Hindlimb muscle (tissue), 1 donor: ENCODE results near the gene RPL21. TPM values are rescaled to one million over a fixed set of nuclear protein-coding genes. Genes with fewer than 3 reads are reported as not detected.
"Not testable (repeated sequence)": the region's sequence is repeated elsewhere in the genome, so short reads cannot be mapped to it uniquely, and the experiment has no call there.

ENCODE experiments used
- DNase-seq: peaks from one replicate; pipeline ENCODE4 v3.0.0-alpha.2; 2013
- polyA plus RNA-seq: library from polyadenylated mRNA; unstranded; fragments of 120-200 nt; gene quantifications from one replicate; pipeline ENCODE4 v1.2.1, GENCODE V29; 2013; ENCODE audit not compliant: insufficient read length

RPL21 gene
- 945 TPM for polyA plus RNA-seq

DNA sequence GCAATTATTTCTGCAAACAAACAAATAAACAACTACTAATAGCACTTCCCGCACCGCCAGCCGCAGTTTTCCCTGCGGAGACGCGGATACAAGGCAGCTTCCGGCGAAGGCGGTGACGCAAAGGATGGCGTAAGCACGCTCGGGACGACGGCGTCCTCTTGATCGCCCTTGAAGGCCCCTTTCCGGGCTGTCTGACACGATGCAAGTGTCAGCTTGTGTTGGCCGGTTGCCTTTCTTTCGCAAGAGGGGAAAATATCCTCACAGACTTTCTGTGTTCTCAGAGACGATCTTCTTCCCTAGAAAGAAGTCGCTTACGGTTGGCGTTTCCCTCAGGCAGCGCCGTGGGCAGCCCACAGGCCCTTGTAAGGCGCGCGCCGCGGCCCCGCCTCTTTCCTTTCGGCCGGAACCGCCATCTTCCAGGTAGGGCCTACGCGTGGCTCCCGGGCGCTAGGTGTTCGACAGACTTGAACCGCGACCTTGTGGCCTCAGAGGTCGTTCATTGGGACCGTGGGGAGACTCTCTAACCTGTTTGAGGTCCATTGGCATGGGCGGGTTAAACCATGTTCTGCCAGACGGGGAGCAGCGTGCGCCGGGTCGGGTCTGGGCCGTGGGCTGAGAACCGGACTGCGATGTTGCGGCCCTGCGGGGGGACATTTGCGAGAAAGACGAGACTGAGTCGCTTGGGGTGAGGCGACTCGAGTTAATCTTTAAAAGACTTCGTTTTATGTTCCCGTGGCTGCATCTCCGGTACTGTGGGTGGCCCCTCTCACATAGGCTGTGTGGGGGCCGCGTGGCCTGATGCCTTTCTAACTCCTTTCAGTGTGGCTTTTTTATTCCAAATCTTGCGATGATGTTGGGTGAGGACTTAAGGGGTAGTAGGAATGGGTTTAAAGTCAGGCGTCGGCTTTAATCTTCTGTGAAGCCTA, at the start of gene RPL21:
RPL21 (plus strand) TSS at position 393 of the 926 bp plus-strand sequence. CDS start 2,219 bp downstream, outside the sequence.
- peak; percentile 97 for DNase-seq

DNA sequence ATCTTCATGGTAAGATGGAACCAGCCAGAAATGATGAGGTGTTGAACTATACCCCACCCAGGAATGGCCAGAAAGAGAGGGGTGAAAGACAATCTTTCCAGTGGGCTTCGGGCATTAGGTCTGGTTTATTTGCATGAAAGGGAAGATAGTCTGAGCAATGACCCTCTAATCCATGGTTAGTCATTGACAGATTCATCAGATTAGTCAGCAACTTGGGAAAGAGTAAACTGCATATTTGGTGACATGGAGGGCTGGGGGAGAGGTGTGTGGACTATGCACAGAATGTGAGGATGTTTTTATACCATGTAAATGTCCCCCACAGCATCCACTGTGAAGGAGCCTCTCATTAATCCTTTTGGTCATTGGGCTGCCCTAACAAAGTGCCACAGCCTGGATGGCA, 49.7 kb upstream of the RPL21 start:
- DNase-seq = no peak

GRCh38 chr13:27203186-27203585, 48.2 kb upstream of the RPL21 start:
- DNase-seq = no peak

DNA sequence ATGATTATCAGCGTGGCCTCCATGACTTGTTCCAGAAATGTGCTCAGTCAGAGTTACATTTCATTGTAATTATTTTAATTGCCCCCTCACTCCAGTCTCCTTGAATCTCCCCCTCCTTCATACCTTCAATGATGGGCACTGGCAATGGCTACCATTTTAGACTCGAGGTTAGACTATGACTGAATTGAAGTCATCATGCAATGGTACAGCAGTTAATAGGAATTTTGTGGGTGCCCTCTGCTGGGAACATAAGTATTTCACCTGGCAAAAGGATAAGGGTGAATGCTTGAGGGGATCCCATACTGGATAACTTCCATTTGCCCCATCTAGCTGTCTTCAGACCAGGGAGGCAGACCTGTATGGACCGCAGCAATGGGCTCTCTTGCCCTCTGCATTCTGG, 47.5 kb upstream of the RPL21 start:
- no peak for DNase-seq

- no peak for DNase-seq
Observed at GRCh38 chr13:27208514-27208913, 42.8 kb upstream of the RPL21 start.

DNA sequence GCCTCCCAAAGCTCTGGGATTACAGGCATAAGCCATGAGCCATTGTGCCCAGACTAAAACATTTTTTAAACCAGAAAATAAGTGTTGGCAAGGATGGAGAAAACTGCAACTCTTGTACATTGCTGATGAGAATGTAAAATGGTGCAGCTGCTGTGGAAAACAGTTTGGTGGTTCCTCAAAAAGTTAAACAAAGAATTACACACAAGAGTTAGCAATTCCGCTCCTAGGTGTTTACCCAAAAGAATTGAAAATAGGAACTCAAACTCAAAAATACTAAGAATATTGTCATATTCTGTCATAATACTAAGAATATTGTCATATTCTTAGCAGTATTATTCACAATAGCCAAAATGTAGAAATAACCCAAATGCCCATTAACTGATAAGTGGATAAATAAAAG, 40.1 kb upstream of the RPL21 start:
- DNase-seq = no peak

DNA sequence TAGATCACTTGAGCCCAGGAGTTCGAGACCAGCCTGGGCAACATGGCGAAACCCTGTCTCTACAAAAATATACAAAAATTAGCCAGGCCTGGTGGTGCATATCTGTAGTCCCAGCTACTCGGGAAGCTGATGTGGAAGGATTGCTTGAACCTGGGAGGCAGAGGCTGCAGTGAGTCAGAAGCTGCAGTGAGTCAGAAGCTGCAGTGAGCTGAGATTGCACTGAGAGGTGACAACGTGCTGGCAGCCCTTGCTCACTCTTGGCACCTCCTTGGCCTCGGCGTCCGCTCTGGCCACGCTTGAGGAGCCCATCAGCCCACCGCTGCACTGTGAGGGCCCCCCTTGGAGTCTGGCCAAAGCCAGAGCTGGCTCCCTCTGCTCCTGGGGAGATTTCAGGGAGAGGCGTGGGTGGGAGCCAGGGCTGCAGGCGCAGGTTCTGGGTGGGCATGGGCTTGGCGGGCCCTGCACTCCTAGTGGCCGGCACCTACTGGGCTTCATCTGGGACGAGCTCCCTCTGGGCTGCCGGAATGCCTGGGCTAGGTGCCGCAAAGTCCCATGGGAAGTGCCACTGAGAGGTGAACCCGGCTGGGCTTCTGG, 39.5 kb upstream of the RPL21 start:
- DNase-seq = no peak

GRCh38 chr13:27213386-27213785, 38.0 kb upstream of the RPL21 start:
- not testable (repeated sequence) for DNase-seq

DNA sequence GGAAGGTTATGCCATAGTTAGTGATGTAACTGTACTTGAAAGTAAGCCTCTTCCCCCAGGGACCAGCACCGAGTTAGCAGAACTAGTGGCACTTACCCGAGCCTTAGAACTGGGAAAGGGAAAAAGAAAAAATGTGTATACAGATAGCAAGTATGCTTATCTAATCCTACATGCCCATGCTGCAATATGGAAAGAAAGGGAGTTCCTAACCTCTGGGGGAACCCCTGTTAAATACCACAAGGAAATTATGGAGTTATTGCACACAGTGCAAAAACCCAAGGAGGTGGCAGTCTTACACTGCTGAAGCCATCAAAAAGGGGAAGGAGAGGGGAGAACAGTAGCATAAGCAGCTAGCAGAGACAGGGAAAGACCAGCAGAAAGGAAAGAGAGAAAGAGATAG, 33.6 kb upstream of the RPL21 start:
- DNase-seq = not testable (repeated sequence)

DNA sequence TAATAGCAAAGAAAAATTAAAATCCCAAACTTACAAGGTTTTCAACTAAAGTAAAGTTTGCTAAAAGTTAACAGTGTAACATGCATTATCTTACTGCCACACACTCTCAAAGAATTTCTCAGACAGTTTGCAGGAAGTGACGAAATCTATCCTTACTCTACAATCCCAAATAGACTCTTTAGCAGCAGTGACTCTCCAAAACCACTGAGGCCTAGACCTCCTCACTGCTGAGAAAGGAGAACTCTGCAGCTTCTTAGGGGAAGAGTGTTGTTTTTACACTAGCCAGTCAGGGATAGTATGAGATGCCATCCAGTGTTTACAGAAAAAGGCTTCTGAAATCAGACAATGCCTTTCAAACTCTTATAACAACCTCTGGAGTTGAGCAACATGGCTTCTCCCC, 32.5 kb upstream of the RPL21 start:
- DNase-seq = not testable (repeated sequence)

GRCh38 chr13:27219611-27220010, 31.7 kb upstream of the RPL21 start:
- DNase-seq = no peak

- DNase-seq = not testable (repeated sequence)
Observed at GRCh38 chr13:27222100-27222499, 29.3 kb upstream of the RPL21 start.

DNA sequence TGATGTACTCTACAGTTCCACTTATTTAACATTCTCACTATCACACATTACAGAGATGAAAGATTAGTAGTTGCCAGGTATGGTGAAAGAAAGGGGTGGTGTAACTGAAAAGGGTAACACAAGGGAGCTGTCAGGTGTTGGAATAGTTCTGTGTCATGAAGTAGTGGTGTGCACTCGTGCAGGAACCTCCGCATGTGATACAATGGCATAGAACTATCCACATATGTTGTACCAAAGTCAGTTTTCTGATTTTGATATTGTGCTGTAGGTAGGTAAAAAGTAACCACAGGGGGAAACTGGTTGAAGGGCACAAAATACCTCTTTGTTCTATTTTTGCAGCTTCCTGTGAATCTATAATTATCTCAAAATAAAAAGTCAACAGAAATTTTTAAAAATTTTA, 24.4 kb upstream of the RPL21 start:
- DNase-seq = no peak

DNA sequence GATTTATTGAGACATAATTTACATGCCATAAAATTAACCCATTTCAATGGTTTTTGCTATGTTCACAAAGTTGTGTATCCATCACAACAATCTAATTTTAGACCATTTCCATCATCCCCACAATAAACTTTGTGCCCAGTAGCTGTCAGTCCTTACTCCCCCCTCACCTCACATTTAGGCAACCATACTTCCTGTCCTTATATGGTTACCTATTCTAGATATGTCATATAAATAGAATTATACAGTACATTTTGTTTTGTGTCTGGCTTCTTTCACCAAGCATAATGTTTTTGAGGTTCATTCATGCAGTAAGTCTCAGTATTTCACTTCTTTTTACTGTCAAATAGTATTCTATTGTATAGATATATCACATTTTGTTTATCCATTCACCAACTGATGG, 23.2 kb upstream of the RPL21 start:
- no peak for DNase-seq

DNA sequence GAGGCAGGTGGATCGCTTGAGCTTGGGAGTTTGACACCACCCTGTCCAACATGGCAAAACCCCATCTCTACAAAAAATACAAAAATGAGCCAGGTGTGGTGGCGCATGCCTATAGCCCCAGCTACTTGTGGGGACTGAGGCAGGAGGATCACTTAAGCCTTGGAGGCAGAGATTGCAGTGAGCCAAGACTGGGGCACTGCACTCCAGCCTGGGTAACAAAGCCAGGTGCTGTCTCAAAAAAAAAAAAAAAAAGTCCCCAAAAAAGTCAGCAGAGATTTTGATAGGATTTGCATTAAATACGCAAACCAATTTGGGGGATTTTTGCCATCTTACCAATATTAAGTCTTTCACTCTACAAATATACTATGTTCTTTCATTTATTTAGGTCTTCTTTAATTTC, 21.7 kb upstream of the RPL21 start:
- DNase-seq = no peak

GRCh38 chr13:27233964-27234363, 17.4 kb upstream of the RPL21 start:
- no peak for DNase-seq

DNA sequence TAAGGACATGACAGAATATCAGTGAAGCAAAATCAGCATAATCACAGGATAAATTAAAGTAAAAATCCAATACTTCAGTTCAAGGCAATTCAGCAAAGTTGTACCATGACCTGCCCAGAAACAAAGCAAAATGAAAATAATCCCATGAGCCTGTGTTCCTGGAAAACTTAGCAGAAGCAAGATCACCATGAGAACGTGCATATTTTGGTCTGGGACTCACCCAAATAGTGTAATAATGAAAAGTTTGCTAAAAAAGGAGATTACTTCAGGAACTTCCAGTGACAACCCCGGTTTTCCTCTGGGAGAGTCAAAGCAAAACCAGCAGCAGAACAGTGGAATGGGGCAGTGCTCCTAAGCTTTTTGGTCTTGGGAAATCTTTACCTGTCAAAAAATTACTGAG, 14.9 kb upstream of the RPL21 start:
- no peak for DNase-seq

DNA sequence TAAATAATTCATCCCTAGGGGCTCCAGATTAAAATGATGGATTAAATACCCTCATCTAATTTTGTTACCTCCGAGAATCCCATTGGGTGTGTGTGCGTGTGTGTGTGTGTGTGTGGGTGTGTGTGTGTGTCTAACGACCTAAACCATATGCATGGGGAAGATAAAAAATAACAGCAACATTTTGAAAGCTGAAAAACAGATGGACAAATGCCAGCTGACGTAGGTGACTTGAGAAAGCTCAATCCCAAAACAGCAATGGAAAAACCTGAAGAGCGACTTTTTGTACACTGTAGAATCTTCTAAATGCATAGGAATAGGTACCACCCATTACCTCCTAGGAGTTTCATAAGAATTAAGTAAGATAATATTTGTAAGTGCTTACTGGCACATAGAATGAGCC, 8.7 kb upstream of the RPL21 start:
- DNase-seq = no peak

DNA sequence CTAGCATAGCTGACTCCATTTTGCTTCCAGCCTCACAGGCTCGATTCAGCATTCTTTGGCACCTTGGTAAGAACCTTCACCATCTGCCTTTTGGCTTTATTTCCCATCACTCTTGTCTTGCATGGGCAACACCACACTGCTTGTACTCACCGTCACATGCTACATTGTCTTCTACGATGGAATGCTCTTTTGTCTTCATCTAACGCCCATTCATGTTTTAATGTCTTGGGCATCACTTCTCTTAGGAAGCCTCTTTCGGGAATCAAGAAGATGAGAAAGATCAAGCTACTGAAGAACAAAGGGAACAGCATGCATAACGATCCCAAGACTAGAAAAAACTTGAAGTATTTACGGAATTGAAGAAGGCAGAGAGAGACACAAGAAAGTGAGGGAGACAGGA, 5.7 kb upstream of the RPL21 start:
- no peak for DNase-seq

DNA sequence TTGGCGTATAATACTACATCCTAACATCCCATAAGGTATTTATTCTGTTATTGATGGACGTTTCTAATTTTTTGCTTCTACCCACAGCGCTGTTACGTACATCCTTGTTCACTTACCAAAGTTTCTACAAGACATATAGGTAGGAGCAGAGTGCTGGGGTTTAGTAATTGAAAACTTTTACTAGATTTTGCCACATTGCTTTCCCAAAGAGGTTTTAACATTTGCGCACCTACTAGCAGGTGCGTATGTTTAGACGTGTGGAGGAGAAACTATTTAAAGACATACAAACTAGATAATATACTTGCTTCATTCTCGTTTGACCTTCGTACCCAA, 559 bp upstream of the RPL21 start:
- DNase-seq = no peak

- DNase-seq = no peak
Observed at GRCh38 chr13:27252467-27252866, 1.1 kb downstream of the RPL21 start.

- no peak for DNase-seq
Observed at GRCh38 chr13:27257233-27257568, 5.8 kb downstream of the RPL21 start.

GRCh38 chr13:27257648-27258253, 6.4 kb downstream of the RPL21 start:
- DNase-seq = no peak
